GM19239 (cell line): ENCODE data around the gene CENPP.

Source experiments
- DNase-seq: peaks from one replicate; pipeline ENCODE4 v3.0.0; 2011; ENCODE audit warnings: low spot score; ENCODE audit not compliant: insufficient read length
- FAIRE-seq: peaks from 2 replicates; lab custom pipeline; 2011; peaks lifted over from hg19 to GRCh38; lab: Jason Lieb, UNC

CENPP gene

DNA sequence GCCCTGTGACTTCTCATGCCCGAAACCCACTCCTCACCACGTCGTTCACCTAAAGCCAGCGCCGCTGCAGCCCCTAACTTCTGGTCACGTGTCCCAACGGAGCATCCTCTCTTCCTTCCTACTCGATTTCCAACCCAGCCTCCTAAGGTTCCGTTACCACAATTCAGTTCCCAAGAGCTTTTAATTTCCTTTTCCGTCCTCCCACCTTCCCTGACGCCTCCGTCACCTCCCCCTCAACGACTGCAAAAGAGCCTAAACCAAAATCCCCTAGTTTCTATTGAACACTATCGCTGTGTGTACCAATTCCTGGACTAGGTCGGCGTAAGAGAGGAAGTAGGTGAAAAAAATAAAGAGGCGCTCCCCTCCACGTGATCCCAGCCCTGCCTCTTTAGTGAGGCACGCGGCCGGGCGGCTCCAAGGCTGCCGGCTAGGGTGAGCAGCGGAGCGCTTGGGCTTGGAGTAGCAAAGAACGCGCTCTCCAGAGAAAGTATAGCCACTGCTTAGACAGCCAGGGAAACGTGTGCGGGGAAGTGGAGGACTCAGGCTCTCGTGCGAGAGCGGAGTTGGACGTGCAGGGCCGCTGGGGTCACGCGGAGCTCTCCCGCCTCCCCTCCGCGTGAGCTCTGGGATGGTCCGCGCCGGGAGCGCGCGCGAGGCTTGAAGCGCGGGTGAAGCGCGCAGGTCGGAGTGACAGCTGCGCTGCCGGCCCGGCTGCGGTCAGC is at the start of gene CENPP, which contains the start of gene NOL8:
Gene CENPP (plus strand): TSS at position 685 of the 722 bp plus-strand sequence.
Gene NOL8 (minus strand): TSS at position 82 of the 722 bp plus-strand sequence. CDS start 1,189 bp downstream, outside the sequence.
- peak; percentile 69 for DNase-seq
- FAIRE-seq, result peak; percentile 91

DNA sequence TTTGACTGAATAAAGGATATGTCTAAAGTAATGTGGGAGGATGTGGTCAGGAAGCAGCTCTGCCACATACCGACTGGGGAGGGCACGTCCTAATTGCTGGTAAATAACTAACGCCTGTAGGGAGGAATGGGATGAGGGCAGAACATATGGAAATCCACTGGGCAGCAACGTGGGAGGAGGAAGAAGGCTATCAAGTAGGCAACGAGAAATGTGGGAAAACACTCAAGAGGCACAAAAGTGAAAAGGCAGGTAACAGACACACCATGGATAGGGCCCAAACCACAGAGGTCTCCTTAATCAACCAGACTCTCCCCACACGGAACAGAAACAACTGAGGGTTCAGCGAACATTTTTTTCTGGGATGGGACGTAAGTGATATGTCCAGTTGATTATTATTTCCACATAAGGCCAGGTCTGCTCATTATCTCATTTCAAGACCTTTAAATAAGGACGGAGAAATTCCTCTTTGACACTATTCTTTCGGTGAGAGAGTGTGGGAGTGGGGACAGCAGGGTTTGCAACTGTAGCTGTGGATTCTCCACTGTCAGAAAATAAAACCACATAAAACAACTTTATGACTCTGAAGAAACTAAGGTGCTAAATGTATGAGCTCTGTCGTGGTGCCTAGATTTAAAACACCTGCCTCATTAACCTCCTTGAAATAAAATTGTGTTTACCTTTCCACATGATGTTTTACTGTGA is 49.3 kb upstream of the CENPP start:
- FAIRE-seq (no peak), DNase-seq (no peak)

DNA sequence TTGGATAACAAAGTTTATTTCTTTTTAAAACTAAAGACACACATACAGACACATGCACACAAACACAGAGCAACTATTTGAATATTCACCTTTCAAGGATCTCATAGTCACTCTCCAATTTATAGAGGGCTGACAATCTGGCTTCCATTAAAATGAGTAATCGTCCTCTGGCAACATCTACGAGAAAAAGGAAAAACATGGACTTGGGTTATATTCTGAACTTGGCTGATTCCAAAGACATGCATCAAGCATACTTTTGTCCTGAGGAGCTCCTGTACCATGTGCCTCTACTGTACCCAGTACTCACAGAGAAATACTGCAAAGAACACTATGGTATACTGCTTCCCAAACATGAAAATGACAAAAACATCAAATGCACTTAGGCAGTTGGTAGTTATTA is 47.6 kb upstream of the CENPP start:
- DNase-seq (no peak), FAIRE-seq (no peak)

DNA sequence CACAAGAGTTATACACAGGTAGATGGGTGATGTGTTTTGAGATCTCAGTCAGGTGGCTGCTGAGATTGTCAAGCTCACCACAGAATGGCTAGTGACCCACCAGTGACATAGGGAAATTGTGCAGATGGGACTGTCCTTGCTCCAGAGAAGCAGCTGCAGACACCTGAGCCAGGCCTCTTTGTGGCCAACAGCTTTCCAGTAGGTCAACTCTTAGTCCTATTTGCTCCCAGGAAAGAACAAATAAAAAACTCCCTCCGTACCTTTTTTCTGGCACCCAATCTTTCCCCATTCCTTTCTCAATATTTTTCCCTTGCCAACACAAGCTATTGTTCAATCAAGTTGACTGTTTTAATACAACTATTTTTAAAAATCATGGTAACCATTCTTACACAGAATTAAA is 46.5 kb upstream of the CENPP start:
- FAIRE-seq, result no peak
- no peak for DNase-seq

DNA sequence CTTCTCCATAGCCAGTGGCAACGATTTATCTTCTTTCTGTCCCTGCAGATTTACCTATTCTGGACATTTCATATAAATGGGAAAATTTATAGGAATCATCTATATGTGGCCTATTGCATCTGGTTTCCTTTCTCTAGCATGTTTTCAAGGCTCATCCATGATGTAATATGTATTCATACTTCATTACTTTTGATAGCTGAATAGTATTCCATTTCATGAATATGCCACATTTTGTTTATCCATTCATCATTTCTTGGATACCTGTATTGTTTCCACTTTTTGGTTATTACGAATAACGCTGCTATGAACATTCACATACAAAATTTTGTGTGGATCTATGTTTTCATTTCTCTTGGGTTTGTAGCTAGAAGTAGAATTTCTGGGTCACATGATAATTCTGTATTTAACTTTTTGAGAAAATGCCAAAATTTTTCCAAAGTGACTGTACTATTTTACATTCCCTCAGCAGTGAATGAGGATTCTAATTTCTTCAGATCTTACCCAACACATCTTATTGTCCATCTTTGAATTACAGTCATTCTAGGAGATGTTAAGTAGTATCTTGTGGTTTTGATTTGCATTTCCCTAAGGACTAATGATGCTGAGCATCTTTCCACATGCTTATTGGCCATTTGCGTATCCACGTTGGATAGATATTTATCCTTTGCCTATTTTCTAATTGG is 35.9 kb upstream of the CENPP start:
- FAIRE-seq (no peak), DNase-seq (no peak)

DNA sequence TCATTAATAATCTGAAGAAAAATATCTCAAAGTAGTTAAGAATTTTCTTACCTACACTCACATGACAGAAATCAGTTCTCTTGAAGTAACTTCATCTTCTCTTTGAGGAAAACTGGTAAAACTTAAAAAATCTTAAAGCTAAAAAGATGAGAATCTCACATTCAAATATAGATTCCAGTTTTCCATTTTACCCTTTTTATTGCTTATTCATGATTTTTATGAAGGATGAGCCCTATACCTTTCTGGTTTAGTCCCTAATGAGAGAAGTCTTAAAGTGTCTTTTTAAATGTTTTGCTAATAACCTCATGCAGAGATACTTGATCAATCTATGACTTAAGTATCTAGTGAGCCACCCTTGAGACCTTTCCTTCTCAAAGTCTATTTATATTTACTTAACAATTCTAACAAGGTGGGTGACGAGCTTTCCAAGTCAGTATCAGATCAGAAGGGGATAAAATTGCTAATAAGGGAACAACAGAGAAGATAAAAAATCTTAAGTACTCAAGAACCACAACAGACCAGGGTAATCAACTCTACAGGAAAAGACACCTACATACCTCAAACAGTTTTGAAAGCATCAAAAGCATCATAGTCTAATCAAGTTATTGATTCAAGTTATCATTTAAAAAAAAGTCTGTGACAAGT is 34.8 kb upstream of the CENPP start:
- FAIRE-seq, result no peak
- DNase-seq, result no peak

DNA sequence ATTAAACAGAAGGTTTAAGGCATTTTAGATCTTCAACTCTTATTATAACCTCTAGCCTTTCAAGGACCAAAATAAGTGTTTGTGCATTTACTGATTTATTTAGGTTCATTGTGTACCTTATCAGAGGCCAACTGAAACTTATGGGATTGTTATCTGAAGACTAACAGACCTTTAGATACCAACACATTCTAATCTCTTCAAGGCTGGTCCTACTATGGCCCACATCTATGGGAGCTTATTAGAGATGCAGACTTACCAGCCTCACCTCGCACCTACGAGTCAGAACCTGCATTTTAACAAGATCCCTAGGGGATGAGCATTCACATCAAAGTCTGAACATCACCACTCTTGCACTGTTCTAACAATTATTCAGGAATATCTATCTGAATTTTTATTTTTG is 34.2 kb upstream of the CENPP start:
- no peak for FAIRE-seq
- DNase-seq, result no peak

DNA sequence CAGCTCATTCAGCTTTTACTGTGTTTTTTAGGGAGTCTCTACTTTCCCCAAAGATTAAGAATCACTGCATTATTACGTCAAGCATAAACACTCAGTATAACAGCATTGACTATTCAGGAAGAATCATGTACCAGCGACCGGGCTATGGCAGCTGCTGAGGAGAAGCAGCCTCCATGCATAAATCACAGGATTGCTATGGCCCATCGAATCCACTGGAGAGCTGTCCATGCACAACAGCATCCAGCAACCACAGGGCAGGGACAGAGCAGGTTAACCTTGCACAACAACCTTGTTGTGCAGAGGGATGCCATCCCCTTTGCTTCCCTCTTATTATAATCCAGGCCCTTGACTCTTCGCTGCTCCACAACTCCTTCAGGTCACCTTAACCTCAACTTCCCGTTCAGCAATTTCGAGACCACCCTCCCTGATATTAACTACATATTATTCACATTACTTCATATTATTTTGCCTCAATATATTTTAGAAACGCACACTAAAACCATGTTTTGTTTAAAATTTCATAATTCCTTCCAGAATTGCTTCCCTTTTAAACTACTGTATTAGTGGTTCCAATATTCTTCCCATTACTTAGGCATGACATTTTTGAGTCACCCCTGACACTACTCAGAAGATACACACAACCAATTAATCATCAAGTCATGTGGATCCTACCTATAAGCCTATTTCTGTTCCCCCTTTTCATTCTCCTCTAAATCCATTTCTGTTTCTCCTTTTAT is 33.2 kb upstream of the CENPP start:
- DNase-seq (no peak), FAIRE-seq (no peak)

DNA sequence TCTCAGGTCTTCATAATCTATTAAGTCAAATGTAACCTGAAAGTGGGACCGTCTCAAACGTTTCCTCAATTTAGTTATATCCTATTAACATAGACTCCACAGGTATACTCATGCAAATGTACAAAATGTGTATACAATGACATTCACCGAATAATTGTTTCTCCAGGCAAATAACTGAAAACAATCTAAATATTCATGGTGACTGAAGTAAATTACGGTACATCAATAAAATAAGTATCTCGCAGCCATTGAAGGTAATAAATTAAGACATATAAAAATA is 32.7 kb upstream of the CENPP start:
- DNase-seq (no peak), FAIRE-seq (no peak)

DNA sequence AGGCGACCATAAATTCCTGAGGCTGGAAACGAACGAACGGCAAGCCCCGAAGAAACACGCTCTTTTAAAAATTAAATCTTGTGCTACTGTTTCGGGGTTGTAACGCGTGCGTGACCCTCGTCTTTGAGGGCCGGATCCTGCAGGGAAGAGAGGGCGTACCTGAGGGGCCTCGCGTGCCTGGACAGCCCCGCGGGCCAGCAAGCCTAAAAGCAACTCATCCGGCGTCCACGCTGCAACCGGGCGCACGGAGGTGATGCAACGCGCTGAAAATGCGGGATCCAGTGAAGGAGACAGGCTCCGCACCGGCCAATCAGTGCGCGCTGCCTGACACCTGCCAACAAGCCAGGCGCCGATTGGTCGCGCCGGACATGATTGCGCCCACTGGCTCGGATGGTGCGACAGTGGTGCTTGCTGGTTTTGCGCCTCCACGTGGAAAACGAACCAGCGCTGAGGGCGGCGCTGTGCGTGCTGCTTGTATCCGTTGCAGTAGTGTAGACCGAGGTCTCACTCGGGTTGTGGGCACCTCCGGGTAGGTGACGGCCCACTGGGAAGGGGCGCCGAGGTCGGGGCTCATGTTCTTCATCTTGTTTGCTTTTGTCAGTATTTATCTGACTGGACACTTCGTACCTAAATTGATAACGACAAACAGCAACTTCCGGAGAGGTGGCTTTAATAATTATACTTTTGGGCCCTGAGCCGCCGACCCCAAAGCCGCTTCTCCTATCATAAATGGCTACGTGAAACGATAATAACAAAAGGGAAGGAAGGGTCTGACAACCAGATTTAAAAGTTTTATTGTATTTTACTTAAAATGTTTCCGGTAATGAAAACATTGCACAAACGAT is 32.1 kb upstream of the CENPP start, which contains the start of gene IARS1:
Gene IARS1 (minus strand): TSS at position 246 of the 845 bp plus-strand sequence. CDS start 4,278 bp downstream, outside the sequence.
- FAIRE-seq (peak; percentile 92), DNase-seq (peak; percentile 78)

DNA sequence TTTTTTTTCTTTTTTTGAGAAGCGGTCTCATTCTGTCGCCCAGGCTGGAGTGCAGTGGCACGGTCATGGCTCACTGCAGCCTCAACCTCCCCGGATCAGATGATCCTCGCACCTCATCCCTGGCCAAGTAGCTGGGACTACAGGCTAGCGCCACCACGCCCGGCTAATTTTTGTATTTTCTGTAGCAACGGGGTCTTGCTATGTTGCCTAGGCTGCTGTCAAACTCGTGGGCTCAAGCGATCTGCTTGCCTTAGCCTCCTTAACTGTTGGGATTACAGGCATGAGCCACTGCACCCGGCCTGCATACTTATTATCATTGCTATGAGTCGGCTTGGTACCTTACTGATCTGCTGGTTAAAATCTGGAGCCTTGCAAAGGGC is 31.5 kb upstream of the CENPP start:
- FAIRE-seq, result no peak
- DNase-seq, result no peak

DNA sequence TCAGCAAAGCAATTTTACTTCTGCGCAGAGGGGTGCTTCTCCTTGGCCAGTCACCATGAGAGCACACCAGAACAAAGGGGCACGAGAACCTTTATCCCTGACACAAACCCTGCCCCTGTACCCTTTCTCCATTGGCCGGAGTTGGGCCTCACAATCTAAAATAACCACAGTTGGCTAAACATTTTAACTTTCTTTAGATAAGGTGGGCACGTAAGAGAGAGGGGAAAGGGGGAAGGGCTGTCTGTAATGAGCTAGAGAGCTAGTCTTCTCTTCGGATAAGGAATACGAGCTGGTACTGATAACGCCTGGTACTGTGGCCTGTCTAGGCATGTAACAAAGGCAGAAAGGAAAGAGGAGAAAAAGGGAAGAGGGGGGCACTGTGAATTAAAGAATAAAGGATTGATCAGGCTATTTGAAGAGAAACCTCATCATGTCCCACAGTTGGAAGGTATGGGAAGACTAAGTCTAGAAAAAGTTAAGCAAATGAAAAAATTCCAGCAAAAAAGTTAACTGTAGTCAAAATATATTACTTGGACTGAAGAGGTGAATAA is 30.4 kb upstream of the CENPP start:
- FAIRE-seq (no peak), DNase-seq (no peak)

DNA sequence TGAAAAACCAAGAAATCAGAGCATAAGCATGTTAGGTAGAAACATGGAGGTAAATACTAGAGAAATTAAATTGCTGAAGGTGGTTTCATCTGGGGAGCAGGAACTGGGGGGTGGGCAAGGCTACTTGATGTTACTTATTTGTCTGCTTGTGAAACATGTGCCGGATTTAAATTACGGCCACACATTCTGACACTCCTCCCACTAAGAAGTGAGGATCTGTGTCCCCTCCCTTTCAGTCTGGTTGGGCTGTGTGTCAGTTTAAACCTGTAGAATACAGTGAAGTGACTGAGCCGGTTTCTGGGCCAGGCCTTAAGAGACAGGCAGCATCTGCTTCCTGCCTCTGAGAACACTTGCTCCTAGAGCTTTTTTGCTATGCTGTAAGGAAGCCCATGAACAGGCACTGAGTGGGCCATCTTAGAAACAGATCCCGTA is 29.9 kb upstream of the CENPP start:
- DNase-seq, result no peak
- no peak for FAIRE-seq

DNA sequence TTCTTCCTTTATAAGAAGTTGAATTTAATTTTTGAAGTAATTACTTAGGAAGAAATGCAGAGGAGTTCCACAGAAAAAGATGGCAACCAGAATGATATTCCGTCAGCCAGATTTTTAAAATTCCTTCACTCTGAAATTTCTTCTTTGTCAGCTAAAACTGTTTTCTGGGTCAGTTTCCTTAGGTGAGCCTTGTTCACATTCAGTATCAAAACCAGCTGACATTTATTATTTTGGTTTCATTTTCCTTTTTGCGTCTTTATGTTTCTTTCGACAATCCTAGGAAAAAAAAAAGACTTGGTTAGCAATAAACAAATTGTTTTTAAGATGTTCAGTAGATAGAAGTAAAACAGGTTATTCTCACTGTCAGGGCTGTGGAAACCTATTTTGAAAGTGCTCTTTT is 28.1 kb upstream of the CENPP start:
- FAIRE-seq, result peak; percentile 63
- no peak for DNase-seq

DNA sequence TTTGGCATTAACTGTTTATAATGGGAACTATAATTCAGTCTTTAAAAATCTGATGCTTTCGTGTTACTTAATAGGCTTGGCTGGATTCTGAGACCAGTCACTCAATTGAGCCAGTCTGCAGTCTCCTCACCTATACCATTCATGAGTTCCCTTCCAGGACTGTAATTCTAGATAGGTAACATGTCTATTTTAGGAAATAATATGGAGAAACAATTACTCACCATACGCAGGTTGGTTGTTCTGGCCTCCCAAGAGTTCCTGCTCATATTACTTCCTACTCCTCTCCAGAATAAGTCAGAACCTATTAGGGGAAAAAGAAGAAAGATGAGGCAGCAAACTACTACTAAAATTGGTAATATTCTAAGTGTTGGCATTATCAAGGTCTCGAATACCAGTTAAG is 27.7 kb upstream of the CENPP start:
- FAIRE-seq (no peak), DNase-seq (no peak)

DNA sequence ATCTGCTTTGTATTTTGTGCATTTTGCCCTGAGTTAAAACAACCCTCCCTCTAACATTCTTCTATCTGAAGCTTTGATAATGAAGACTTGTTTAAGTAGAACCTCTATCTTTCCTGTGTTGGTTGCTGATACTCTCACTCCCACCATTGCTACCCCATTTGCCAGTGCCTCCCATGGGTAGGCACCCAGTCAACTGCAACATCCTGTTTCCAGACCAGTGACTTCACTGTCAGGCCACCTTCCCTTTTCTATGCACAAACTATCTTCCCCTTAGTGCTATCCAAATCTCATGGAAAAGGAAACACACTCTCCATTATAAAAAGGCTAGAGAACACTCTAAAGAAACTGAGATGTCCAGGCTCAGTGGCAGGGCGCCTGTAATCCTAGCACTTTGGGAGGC is 26.6 kb upstream of the CENPP start:
- FAIRE-seq, result peak; percentile 53
- DNase-seq, result no peak

DNA sequence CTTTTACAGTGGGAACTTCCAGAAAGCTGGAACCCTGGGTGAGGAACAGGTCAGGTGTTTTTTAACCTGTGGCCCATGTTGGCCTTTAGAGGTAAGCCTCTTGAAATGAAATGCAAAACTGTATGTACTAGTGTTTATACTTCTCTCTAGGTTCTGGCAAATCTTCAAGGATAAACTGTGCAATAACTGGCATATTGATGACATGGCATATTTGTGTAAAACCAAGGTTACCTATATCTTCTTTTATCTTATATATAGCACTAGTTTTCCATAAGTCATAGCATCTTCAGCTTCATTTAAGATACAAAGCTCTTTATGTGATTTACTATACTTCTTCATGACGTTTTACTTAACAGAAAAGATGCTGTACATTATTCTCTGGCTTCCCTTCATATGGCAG is 24.8 kb upstream of the CENPP start:
- FAIRE-seq (no peak), DNase-seq (no peak)

DNA sequence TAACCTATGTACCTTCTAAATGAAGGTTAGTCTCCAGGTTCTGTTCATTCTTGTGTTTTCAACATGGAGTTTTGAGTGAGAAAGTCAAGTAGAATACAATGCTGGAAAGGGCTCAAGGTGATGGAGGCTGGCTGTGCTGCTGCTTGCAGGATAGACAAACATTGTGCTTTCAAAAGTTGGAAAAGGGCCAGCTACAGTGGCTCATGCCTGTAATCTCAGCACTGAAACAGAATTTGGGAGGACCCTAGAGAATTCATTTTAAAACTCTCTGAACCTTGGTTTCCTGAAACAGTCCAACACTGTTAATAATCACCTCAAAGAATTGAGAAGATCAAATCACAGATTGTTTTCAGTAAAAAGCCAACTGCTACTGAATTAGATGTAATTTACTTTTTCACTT is 16.9 kb upstream of the CENPP start:
- DNase-seq, result no peak
- no peak for FAIRE-seq

DNA sequence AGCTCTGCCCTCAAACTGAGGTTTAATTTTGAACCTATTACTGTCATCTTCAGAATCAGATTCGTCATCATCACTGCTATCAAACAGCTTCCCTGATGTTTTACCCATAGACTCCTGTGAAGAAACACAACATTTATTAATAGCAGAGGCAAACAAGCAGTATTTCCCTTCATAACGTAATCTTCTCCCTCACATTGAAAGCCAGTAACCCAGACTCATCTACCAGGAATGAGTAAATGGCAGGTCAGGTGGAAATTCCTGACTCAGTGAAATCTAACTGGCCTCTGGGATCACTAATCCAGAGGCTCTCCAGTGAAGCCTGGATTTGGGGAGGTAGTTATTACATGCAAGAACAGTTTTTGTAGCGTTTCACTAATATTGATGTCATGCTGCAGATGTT is 15.2 kb upstream of the CENPP start:
- DNase-seq (no peak), FAIRE-seq (no peak)
